Measurements from ENCODE around the gene ZNF77.
"Not testable (repeated sequence)": the region's sequence is repeated elsewhere in the genome, so short reads cannot be mapped to it uniquely, and the experiment has no call there.

ZNF77 gene

DNA sequence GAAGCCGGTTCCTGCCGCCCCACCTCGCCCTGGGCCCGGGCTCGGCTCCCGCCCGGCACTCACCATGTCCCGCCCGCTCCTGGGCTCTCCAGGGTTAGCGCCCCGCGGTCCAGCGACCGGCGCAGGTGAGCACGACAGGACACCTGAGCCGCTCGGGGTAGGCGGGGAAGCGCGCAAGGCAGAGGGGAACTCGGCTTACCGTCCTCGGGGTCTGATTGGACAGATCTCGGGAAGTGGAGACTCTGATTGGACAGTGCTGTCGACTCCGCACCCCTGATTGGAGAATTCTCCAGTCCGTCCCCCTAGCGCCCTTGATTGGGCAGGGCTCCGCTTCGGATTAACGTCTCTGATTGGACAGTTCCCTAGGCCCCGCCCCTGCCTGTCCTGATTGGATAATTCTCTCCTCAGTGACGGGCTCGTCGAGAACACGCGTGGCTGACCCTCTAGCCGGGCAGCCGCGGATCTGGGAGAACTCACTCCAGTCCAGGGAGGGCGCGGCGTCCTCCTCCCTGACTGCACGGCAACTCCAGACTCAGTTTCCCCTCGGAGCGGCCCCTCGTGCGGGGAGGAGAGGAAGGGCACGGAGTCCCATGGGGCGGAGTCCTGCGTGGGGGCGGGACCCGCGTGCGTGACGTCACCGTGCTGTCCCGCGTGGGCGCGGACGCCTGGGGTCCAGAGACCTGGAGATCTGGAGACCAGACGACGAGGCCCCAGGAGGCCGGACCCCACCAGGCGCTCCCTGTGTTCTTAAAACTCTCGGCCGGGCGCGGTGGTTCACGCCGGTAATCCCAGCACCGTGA lies at the start of gene ZNF77:
TSS of gene ZNF77 (minus strand) at position 197 of the 800 bp plus-strand sequence. CDS start at position 66, 131 bp downstream.
- DNase-seq (ENCODE audit: low read depth, low spot score): peak; percentile 95

DNA sequence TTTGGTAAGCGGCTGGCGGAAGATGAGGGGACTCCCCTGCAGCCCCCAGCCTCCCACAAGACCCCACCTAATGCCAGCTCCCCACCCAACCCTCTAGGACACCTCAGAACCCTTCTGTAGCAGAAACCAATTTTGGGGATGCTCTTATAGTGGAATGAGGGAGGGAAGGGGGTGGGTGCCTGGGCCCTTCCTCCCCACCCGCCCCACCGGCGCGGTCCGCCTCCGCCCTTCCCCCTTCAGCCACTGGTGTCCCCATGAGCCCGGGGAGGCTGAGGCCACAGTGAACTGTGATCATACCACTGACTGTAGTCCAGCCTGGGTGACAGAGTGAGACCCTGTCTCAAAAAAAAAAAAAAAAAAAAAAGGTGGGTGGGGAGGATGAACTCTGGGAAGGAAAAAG lies 48.8 kb upstream of the ZNF77 start:
- DNase-seq (ENCODE audit: low read depth, low spot score): no peak

DNA sequence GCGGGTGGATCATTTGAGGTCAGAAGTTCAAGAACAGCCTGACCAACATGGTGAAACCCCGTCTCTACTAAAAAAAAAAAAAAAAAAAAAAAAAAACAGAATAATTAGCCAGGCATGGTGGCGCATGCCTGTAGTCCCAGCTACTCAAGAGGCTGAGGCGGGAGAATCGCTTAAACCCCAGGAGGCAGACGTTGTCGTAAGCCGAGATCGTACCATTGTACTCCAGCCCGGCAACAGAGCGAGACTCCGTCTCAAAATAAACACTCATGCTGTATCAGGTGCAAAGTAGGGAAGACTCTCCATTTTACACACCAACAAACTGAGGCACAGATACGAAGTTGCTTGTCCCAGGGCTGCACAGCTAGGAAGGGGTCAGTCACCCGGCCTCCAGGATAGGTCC lies 48.2 kb upstream of the ZNF77 start:
- DNase-seq (ENCODE audit: low read depth, low spot score): no peak

DNA sequence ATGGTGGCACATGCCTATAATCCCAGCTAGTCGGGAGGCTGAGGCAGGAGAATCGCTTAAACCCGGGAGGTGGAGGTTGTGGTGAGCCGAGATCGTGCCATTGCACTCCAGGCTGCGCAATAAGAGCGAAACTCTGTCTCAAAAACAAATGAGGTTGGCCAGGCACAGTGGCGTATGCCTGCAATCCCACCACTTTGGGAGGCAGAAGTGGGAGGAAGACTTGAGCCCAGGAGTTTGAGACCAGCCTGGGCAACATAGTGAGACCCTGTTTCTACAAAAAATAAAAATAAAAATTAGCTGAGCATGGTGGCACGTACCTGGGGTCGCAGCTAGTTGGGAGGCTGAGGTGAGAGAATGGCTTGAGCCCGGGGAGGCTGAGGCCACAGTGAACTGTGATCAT lies 47.6 kb upstream of the ZNF77 start:
- DNase-seq (ENCODE audit: low read depth, low spot score): not testable (repeated sequence)

DNA sequence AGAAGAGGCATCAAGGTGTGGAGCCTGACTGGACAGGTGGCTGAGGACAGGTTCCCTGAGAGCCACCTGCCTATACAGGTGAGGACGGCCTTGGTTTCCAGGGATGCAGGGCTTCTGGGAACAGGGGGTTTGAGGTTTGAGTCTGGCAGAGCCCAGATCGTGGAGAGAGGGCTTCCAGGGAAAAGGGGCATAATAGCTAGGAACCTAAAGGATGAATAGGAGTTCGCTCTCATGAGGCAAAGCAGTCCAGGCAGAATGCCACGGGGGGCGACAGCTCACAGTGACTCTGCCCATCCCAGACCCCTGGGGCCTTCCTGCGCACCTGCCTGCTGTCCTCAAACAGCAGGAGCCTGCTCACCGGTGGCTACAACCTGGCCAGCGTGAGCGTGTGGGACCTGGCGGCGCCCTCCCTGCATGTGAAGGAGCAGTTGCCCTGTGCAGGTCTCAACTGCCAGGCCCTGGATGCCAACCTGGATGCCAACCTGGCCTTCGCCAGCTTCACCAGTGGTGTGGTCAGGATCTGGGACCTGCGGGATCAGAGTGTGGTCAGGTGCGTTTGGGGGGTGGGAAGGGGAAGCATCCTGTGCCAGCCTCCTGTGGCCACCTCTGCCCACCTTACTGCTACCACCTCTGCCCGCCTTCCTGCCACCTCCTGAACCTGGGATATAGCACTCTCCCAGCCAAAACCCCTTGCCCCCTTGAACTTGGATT lies 44.6 kb upstream of the ZNF77 start:
- no peak for DNase-seq (ENCODE audit: low read depth, low spot score)

DNA sequence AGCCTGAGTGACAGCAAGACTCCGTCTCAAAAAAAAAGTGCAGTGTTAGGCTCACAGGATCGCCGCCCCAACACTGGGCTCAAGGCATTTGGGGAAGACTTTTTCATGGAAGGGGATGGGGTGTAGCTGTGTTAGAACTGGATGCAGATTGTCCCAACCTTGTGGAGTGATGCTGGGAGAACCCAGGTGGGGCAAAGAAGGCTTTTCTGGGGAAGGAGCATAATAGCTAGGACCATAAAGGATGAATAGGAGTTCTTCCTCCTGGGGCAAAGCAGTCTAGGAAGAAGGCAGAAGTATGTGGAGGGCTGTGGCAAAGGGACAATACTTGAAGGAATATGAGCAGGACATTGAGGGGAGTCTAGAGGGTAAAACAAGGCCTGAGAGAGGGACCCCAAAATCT lies 43.8 kb upstream of the ZNF77 start:
- no peak for DNase-seq (ENCODE audit: low read depth, low spot score)

DNA sequence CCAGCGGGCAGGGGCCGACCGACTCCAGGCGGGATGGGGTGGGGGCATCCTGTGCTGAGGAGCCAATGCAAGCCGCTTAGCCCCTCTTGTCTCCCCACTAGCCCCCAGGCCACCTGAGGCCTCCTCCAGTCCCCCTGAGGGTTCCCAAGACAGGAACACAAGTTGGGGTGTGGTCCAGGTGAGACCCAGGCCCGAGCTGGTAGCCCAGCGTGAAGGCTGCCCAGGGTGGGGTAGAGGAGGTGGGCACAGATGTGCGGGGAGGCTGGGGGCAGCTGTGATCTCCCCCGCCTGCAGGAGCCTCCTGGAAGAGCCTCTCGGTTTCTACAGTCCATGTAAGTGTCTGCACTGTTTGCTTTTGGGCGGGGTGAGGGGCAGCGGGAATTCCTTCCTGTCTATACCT lies 43.0 kb upstream of the ZNF77 start:
- DNase-seq (ENCODE audit: low read depth, low spot score): no peak

DNA sequence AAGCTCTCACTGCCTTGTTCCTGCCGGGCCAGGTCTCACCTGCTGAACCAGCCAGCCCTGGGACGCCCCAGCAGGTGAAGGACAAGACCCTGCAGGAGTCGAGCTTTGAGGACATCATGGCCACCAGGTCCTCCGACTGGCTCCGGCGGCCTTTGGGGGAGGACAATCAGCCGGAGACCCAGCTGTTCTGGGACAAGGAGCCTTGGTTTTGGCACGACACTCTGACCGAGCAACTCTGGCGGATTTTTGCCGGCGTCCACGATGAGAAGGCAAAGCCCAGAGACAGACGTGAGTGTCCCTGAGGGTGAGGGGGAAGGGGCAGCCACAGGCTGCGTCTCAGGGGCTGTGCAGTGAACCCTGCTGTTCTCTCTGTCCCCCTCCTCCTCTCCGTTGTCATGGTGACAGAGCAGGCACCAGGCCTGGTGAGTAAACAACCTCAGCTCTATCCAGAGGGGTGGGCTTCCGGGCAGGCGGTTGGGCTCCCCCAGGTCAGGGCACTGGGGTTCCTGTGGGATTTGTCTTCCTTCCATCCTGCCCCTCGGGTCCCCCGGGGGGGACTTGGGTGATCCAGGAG lies 42.3 kb upstream of the ZNF77 start:
- no peak for DNase-seq (ENCODE audit: low read depth, low spot score)

DNA sequence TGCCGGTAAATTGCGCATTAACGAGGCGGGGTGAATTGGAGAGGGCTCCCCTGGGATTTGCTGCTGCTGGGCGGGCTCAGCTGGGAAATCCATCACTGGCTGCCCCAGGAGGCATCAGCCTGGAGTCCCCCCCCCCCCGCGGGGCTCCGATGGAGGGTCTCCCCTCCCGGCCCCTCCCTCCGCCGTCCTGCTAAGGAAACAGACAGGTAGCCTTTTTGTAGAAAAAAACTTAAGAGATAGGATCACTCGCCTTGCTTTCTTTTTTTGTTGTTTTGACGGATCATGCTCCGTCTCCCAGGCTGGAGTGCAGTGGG lies 39.4 kb upstream of the ZNF77 start:
- no peak for DNase-seq (ENCODE audit: low read depth, low spot score)

DNA sequence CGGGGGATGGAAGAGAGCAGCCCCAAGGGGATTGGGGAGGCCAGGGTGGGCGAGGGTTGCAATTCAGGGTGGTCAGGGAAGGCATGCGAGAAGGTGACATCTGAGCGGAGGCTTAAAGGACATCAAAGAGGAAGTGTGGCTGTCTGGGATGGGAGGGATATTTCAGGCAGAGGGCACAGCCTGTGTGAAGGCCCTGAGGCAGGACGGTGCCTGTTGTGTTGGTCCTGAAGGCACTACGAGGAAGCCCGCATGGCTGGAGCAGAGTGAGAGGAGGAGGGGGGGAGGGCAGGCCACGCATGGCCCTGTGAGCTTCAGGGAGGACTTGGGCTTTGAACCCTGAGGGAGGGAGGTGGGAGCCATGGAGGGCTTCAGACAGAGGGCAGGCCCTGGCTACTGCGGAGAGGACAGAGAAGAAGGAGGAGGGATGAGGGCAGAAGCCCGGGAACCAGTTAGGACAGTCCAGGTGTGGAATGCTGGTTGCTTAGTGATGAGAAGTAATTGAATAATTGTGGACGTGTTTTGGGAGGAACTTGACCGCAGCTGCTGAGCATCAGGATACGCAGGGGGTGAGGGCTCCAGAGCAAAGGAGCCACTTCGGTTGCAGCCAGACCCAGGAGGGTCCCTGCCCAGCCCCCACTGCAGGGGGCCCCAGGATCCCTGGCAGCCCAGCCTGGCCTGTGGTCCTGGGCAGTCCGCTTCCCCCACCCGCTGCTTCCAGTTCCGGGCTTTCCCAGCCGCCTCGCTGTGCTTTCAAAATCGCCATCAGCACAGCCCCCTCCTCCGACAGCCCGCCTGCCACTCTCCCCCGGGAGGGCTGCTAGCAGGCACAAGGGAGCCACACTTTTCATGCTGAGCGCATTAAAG lies 38.8 kb upstream of the ZNF77 start:
- peak; percentile 51 for DNase-seq (ENCODE audit: low read depth, low spot score)

DNA sequence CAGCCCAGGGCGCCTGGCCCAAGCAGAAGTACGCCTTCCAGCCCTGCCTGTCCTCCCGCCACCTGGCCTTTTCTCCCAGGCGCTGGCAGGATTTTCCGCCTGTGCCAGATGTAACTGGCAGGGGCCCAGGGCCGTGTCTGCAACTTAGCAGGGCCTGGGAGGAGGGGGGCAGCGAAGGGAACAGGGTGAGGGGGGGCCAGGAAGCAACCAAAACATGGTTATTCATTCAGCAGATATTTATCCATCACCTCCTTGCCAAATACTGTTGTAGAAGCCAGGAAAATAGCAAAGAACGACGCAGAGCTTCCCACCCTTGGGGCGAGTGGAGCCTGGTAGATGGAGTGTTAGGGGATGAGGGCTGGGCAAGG lies 38.2 kb upstream of the ZNF77 start:
- DNase-seq (ENCODE audit: low read depth, low spot score): peak; percentile 48

DNA sequence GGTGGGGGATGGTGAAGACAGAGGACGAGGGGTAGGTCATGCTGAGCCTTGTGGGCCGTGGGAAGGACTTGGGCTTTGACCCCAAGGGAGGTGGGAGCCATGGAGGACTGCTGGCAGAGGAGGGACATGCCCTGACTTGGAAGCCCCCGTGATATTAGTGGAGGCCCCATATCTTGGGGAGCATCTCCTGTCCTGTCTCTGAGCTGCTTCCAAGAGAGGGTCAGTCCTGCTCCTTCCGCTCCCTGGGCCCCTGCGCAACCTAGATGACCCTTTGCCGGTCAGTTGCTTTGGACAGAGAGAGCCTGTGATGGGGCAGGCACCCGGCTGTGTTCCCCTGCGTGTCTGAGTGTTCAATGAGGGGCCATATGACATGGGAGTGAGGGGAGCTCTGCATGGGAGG lies 37.8 kb upstream of the ZNF77 start:
- no peak for DNase-seq (ENCODE audit: low read depth, low spot score)

DNA sequence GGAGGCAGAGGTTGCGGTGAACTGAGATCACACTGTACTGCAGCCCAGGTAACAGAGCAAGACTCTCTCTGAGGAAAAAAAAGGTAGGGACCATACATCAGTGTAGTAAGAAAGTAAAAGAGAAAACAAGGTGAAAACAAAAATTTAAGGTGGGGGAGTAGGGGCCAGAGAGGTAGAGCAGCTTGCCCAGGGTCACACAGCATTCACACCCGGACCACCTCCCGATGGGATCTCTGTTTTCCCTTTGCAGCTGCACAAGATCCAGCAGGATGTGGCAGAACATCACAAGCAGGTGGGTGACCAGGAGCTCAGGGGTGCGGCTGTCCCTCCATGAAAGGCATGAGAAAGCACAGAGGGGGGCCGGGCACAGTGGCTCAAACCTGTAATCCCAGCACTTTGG lies 37.1 kb upstream of the ZNF77 start:
- no peak for DNase-seq (ENCODE audit: low read depth, low spot score)

DNA sequence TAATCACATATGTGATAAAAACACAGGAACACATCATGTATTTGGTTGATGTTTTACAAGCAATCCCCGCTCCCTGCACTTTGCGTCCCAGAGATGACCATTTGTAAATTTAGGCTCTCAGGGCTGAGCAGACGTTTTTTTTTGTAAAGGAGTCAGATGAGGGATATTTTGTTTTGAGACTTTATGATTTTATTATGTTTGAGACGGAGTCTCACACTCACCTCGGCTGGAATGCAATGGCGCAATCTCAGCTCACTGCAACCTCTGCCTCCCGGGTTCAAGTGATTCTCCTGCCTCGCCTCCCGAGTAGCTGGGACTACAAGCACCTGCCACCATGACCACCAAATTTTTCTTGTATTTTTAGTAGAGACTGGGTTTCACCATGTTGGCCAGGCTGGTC lies 34.0 kb upstream of the ZNF77 start:
- DNase-seq (ENCODE audit: low read depth, low spot score): no peak

DNA sequence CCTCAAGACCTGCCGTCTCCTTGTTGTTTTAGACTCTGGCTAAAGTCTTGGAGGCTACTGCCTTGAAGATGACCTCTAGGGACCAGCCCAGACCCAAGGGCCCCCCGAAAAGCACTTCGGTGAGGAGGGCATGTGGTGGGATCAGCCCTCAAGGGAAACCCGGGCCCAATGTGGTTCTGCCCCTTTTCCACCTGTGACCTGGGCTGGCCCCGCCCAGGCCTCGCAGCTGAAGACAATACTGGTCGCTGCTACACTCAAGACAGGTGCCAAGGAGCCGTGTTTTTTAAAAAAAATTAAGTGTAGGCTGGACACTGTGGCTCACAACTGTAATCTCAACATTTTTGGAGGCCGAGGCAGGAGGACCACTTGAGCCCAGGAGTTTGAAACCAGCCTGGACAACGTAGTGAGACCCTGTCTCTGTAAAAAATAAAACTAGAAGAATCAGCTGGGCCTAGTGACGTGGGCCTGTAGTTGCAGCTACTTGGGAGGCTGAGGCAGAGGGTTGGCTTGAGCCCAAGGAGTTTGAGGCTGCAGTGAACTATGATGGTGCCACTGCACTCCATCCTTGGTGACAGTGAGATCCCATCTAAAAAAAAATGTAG lies 33.5 kb upstream of the ZNF77 start:
- no peak for DNase-seq (ENCODE audit: low read depth, low spot score)

DNA sequence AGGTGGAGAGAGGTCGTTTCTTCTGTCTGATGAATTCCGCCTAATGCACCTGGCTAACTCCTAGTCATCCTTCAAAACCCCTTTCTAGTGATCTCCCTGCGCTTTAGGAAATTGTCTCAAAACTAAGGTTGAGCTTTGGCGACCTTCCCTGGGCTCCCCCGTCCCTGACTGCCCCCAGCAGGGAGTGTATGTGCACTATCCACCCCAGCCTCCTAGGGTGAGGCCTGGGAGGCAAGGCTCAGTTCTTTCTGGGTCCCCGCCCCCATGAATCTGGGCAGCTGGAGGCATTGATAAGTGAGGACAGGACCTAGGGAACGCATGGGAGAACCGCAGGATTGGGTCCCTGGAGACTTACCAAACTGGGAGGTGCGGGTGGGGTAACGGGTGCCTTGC lies 33.0 kb upstream of the ZNF77 start:
- DNase-seq (ENCODE audit: low read depth, low spot score): no peak

DNA sequence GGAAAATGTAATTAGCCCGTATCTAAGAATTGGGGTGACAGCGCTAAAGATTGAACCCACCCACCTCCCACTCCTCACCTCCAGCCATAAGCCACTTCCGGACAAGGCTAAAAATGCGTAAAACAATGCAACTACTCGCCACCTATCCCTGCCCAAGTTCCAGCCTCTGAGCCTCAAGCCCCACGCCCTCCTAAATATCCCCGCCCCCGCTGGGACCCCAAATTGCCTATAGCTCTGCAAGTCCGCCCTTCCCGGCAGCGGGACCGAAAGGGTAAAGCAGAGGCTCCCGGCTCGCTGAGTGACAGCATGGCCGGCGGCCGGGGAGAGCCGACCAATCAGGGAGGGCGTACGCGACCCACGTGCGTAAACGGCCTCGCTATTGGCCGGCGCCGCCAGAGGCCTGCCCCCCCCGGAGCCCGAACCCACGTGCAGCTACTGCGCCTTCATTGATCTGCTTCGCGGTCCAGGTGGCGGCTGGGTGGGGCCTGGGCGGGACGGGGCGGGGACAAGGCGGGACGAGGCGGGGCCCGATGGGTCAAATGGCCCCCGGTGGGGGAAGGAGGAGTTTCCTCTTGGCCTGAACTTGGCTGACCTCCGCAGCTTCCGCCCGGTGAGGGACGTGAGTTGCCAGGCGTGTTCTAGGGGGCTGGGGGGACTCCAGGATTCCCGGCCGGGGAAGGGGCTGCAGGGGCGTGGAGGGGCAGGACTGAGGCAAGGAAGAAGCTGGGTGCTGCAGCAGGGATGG lies 32.4 kb upstream of the ZNF77 start, which contains the start of gene TLE6:
TSS of gene TLE6 (plus strand) at position 564 of the 745 bp plus-strand sequence. CDS start 670 bp downstream, outside the sequence.
- DNase-seq (ENCODE audit: low read depth, low spot score): peak; percentile 75

DNA sequence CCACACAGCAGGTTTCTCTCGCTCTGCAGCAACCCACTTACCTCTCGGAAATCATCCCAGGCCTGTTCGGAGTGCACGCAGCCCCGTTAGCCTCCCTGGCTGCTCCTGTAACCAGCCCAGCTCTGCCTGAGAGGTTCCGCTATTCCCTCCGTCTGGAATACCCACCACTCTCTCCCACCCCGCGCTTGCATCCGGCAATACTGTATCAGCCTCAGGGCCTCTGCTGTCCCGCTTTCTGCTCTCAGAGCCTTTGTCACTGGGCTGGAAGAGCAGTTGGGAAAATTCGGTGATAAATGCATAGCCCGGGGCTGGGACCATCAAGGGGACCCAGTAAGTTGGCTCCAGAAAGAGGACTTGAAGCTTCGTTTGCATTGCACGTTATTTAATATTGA lies 31.8 kb upstream of the ZNF77 start:
- no peak for DNase-seq (ENCODE audit: low read depth, low spot score)

DNA sequence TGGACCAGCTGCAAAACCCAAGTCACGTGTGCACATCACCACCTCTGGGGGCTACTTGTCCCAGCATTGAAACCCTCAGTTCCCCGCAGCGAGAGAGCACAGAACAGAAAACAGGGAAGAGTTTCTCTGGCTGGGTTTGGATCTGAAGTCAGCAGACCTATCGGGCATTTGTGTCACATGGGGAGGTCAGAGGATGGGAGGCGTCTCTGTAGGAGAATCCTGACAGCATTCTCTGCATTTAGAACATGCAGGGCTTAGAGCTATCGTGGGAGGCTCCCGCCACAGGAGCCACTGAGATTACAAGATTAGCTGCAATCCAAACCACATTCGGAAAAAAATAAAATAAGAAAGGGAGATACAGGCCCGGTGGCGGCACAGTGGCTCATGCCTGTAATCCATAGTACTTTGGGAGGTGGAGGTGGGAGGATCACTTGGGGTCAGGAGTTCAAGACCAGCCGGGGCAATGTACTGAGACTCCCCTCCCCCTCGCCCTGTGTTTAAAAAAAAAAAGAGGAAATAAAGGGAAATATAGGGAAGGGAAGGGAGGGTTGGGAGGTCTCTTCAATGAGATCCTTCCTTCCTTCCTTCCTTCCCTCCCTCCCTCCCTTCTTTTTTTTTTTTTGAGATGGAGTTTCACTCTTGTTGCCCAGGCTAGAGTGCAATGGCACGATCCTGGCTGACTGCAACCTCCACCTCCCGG lies 29.7 kb upstream of the ZNF77 start:
- DNase-seq (ENCODE audit: low read depth, low spot score): no peak

DNA sequence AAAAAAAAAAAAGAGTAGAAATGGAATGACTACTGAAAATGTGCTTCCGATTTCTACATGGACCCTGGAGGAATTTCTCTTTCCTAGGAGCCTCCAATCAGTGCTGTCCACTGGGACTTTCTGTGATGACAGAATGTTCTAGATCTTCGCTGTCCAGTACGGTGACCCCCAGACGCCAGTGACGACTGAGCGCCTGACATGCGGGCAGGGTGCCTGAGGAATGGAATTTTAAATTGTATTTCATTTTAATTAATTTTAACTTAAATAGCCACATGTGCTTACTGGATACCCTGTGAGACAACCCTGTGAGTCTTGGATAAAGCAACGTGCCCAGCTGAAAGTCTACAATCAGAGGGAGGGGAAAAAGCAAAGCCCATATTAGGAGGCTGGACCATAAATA lies 28.5 kb upstream of the ZNF77 start:
- no peak for DNase-seq (ENCODE audit: low read depth, low spot score)

Measured in brain pericyte (primary cell).